Daoy (cell line): ENCODE results near the gene ABI1. TPM values are rescaled to one million over a fixed set of nuclear protein-coding genes. Genes with fewer than 3 reads are reported as not detected.

ENCODE experiments used
- DNase-seq: peaks from one replicate; pipeline ENCODE4 v3.0.0-alpha.2; 2015; ENCODE audit warnings: low read depth
- total RNA-seq: library from RNA; depleted of rRNA; stranded (reverse); fragments of >200 nt; shearing (Covaris generic); gene quantifications from 2 replicates; pipeline ENCODE4 v1.2.3, GENCODE V29; 2014

The ABI1 gene
- total RNA-seq, 1 experiment from 2014 or later: 31.2 TPM

GRCh38 chr10:26773633-26774032, 87.1 kb downstream of the ABI1 start:
- DNase-seq: no peak

GRCh38 chr10:26770069-26770468, 90.7 kb downstream of the ABI1 start:
- no peak for DNase-seq

GRCh38 chr10:26765549-26765948, 95.2 kb downstream of the ABI1 start:
- DNase-seq: no peak

- no peak for DNase-seq
These were observed 101.8 kb downstream of the ABI1 start for GRCh38 chr10:26759008-26759407.

GRCh38 chr10:26755443-26755903, 105.3 kb downstream of the ABI1 start:
- DNase-seq: peak; percentile 35

- no peak for DNase-seq
These were observed 114.7 kb downstream of the ABI1 start for GRCh38 chr10:26746061-26746460.

GRCh38 chr10:26743841-26744240, 116.9 kb downstream of the ABI1 start:
- DNase-seq: no peak

GRCh38 chr10:26743091-26743490, 117.7 kb downstream of the ABI1 start:
- DNase-seq: no peak

- no peak for DNase-seq
These were observed 119.4 kb downstream of the ABI1 start for GRCh38 chr10:26741368-26741767.

GRCh38 chr10:26739071-26739631, 121.6 kb downstream of the ABI1 start:
- DNase-seq: no peak

GRCh38 chr10:26738301-26738911, 122.4 kb downstream of the ABI1 start:
- no peak for DNase-seq

GRCh38 chr10:26737730-26738129, 123.0 kb downstream of the ABI1 start:
- DNase-seq: no peak

- DNase-seq: no peak
These were observed 125.3 kb downstream of the ABI1 start for GRCh38 chr10:26735435-26735834.

GRCh38 chr10:26733750-26734568, 126.8 kb downstream of the ABI1 start:
- no peak for DNase-seq

- no peak for DNase-seq
These were observed 130.2 kb downstream of the ABI1 start for GRCh38 chr10:26730552-26730951.

GRCh38 chr10:26729395-26729794, 131.4 kb downstream of the ABI1 start:
- no peak for DNase-seq

GRCh38 chr10:26728957-26729356, 131.8 kb downstream of the ABI1 start:
- no peak for DNase-seq

GRCh38 chr10:26727005-26727404, 133.8 kb downstream of the ABI1 start:
- no peak for DNase-seq

- peak; percentile 50 for DNase-seq
These were observed 134.7 kb downstream of the ABI1 start for GRCh38 chr10:26725837-26726727.

- DNase-seq: no peak
These were observed 137.7 kb downstream of the ABI1 start for GRCh38 chr10:26723016-26723415.

GRCh38 chr10:26721561-26721960, 139.2 kb downstream of the ABI1 start:
- no peak for DNase-seq

- DNase-seq: no peak
These were observed 143.3 kb downstream of the ABI1 start for GRCh38 chr10:26717476-26717875.
